ENCODE measurements around the gene PAEP.

- TF ChIP-seq CTCF (IDR thresholded peaks at IDR 0.05; ENCODE audit: insufficient read depth, low read length) (no peak), POLR2AphosphoS5 (IDR thresholded peaks at IDR 0.05; ENCODE audit: low read depth) (no peak), REST (IDR thresholded peaks at IDR 0.05; ENCODE audit: insufficient replicate concordance, low read depth) (no peak), GABPA (IDR thresholded peaks at IDR 0.05; ENCODE audit: low read depth) (no peak)
These were observed 10.7 kb downstream of the PAEP start for GRCh38 chr9:135572233-135572632.

Measured in HL-60 (cell line).